Astrocyte (in vitro differentiated cells and primary cell): Measurements from ENCODE around the gene MAPRE2. TPM values are rescaled to one million over a fixed set of nuclear protein-coding genes. Genes with fewer than 3 reads are reported as not detected.

Experiments used
- DNase-seq: peaks from one replicate; pipeline ENCODE4 v3.0.0-alpha.2; 2010; ENCODE audit warnings: low read depth
- FAIRE-seq: peaks from 2 replicates; lab custom pipeline; 2011; peaks lifted over from hg19 to GRCh38; lab: Jason Lieb, UNC
- H2AFZ ChIP-seq: 2 replicates; pipeline ENCODE4 v1.6.0; 2012; ENCODE audit warnings: low read depth, low read length, inconsistent platforms
- H3K27ac ChIP-seq: 2 replicates; pipeline ENCODE4 v1.5.1; 2011; ENCODE audit warnings: low read depth, low read length, inconsistent platforms
- H3K27me3 ChIP-seq: 2 replicates; pipeline ENCODE4 v1.6.0; 2011; ENCODE audit warnings: low read length, inconsistent platforms; ENCODE audit not compliant: insufficient read depth
- H3K36me3 ChIP-seq: 2 replicates; pipeline ENCODE4 v1.5.1; 2011; ENCODE audit warnings: low read length, inconsistent platforms; ENCODE audit not compliant: insufficient read depth
- H3K4me1 ChIP-seq: 2 replicates; pipeline ENCODE4 v1.5.1; 2011; ENCODE audit warnings: low read length, inconsistent platforms; ENCODE audit not compliant: insufficient read depth
- H3K4me2 ChIP-seq: 2 replicates; pipeline ENCODE4 v1.6.0; 2012; ENCODE audit warnings: low read length, inconsistent platforms
- H3K4me3 ChIP-seq: 2 replicates; pipeline ENCODE4 v1.5.1; 2011; ENCODE audit warnings: low read depth, mild to moderate bottlenecking, low read length, inconsistent platforms; ENCODE audit not compliant: insufficient read depth
- H3K79me2 ChIP-seq: 2 replicates; pipeline ENCODE4 v1.6.0; 2012; ENCODE audit warnings: mild to moderate bottlenecking, low read length, inconsistent platforms; ENCODE audit not compliant: insufficient read depth
- H3K9ac ChIP-seq: 2 replicates; pipeline ENCODE4 v1.6.0; 2012; ENCODE audit warnings: mild to moderate bottlenecking, low read length, inconsistent platforms
- H3K9me3 ChIP-seq: 2 replicates; pipeline ENCODE4 v1.5.1; 2012; ENCODE audit warnings: low read depth, mild to moderate bottlenecking, low read length, inconsistent platforms; ENCODE audit not compliant: insufficient read depth
- H4K20me1 ChIP-seq: 2 replicates; pipeline ENCODE4 v1.6.0; 2012; ENCODE audit warnings: low read length, inconsistent platforms; ENCODE audit not compliant: insufficient read depth
- H3K27ac Mint-ChIP-seq: one replicate; pipeline ENCODE4 v1.8.0; 2021; ENCODE audit warnings: mild to moderate bottlenecking, mixed read lengths; ENCODE audit not compliant: unreplicated experiment
- H3K27me3 Mint-ChIP-seq: one replicate; pipeline ENCODE4 v1.8.0; 2021; ENCODE audit warnings: low read depth, mixed read lengths; ENCODE audit not compliant: unreplicated experiment
- H3K36me3 Mint-ChIP-seq: one replicate; pipeline ENCODE4 v1.8.0; 2021; ENCODE audit warnings: low read depth, mixed read lengths; ENCODE audit not compliant: unreplicated experiment
- H3K4me1 Mint-ChIP-seq: one replicate; pipeline ENCODE4 v1.8.0; 2021; ENCODE audit warnings: low read depth, mixed read lengths; ENCODE audit not compliant: unreplicated experiment
- H3K4me3 Mint-ChIP-seq: one replicate; pipeline ENCODE4 v1.8.0; 2021; ENCODE audit warnings: mild to moderate bottlenecking, moderate library complexity, mixed read lengths; ENCODE audit not compliant: unreplicated experiment
- H3K9me3 Mint-ChIP-seq: one replicate; pipeline ENCODE4 v1.8.0; 2021; ENCODE audit warnings: mild to moderate bottlenecking, mixed read lengths; ENCODE audit not compliant: unreplicated experiment
- EZH2 ChIP-seq: IDR thresholded peaks from 2 replicates; pipeline ENCODE4 v1.6.1; 2012; ENCODE audit warnings: mild to moderate bottlenecking, low read length, inconsistent platforms; ENCODE audit not compliant: insufficient read depth
- total RNA-seq: library from RNA; stranded (reverse); gene quantifications from 2 replicates; pipeline ENCODE4 v1.2.1, GENCODE V29; 2021
- TF ChIP-seq, protein P1 (sequence below): IDR thresholded peaks from 2 replicates; pipeline ENCODE4 v1.5.1; 2011; ENCODE audit warnings: low read depth, mild to moderate bottlenecking, inconsistent platforms, low read length, moderate library complexity; ENCODE audit not compliant: insufficient read depth

Gene MAPRE2
- total RNA-seq, 1 donor from 2014 or later = 33.8 TPM

DNA sequence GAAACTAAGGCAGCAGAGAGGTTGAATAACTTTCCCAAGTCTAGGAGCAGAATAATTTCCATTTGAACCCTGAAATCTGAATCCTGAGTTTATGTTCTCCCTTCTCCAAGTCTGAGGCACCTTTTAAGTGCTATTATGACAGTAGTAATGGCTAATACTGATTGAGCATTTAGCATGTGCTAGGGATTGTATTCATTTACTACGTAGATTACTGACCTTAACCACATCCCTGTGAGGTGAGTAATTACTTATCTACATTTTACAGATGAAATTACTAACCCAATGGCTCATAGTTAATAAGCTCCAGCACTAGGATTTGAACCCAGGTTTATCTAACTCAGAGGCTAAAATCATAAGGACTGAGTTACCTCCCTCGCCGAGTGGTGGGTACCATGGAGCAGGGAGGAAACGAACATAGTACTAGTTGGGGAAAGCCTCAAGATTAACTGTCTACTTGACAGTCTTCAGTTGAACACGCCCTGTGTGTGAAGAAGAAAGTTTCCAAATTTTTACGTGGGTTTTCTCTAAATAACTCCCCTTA is 93.0 kb downstream of the MAPRE2 start:
- Mint-ChIP-seq H3K4me3 (no peak overlapping the region), H3K27ac (no peak overlapping the region), H3K9me3 (no peaks in the 10 kb centered on the region), H3K36me3 (peaks cover 28% of the 10 kb centered on the region), H3K27me3 (no peaks in the 10 kb centered on the region), H3K4me1 (no peaks in the 10 kb centered on the region)
- Histone ChIP-seq H3K27ac (no peak overlapping the region), H3K27me3 (no peaks in the 10 kb centered on the region), H3K9ac (no peak overlapping the region), H4K20me1 (no peaks in the 10 kb centered on the region), H3K4me3 (no peak overlapping the region), H3K79me2 (no peaks in the 10 kb centered on the region), H3K9me3 (no peaks in the 10 kb centered on the region), H3K4me2 (no peak overlapping the region), H3K36me3 (no peaks in the 10 kb centered on the region), H2AFZ (no peak overlapping the region), H3K4me1 (no peaks in the 10 kb centered on the region)
- no peak for DNase-seq
- TF ChIP-seq, protein P1, sequence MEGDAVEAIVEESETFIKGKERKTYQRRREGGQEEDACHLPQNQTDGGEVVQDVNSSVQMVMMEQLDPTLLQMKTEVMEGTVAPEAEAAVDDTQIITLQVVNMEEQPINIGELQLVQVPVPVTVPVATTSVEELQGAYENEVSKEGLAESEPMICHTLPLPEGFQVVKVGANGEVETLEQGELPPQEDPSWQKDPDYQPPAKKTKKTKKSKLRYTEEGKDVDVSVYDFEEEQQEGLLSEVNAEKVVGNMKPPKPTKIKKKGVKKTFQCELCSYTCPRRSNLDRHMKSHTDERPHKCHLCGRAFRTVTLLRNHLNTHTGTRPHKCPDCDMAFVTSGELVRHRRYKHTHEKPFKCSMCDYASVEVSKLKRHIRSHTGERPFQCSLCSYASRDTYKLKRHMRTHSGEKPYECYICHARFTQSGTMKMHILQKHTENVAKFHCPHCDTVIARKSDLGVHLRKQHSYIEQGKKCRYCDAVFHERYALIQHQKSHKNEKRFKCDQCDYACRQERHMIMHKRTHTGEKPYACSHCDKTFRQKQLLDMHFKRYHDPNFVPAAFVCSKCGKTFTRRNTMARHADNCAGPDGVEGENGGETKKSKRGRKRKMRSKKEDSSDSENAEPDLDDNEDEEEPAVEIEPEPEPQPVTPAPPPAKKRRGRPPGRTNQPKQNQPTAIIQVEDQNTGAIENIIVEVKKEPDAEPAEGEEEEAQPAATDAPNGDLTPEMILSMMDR = no peak
- no peak for FAIRE-seq

DNA sequence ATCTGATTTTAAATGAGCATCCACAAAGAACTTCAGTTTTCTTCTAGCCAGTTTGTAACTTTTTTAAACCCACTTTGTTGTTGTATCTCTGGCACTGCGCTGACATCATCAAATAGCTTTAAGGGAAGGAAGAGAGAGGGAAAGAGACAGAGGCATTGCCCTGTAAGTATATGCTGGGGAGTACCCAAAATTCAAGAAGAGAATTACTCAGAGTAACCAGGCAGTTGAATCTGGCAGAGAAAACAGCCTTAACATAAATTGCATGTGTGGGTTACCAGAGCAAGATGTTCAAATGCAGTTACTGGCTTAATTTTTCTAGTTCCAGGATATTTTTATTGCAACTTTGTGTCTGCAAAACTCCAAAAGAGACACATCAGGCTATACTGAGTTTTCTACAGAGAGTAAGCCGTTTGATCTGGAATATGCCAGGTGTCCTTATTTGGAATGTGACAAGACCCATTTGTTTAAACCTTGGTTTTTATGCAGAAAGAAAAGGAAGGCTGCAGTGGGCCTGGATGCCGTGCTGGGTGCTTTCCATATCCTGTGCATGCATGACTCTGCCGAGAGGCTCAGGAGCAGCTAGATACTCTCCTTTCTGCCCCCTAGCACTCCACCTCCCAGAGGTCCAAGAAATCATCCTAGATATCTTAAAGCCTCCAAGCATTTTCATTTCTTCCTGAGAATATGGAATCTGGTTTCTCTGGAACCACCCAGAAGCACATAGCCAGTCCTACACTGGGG is 93.7 kb downstream of the MAPRE2 start:
- H3K9ac ChIP-seq = no peak overlapping the region
- H3K27me3 Mint-ChIP-seq = no peaks in the 10 kb centered on the region
- H3K9me3 Mint-ChIP-seq = no peaks in the 10 kb centered on the region
- no peaks in the 10 kb centered on the region for H3K9me3 ChIP-seq
- H3K4me3 Mint-ChIP-seq = no peak overlapping the region
- DNase-seq (no peak), FAIRE-seq (no peak)
- H3K4me3 ChIP-seq = no peak overlapping the region
- peaks cover 27% of the 10 kb centered on the region for H3K36me3 Mint-ChIP-seq
- H3K27me3 ChIP-seq = no peaks in the 10 kb centered on the region
- no peak overlapping the region for H3K27ac ChIP-seq
- no peaks in the 10 kb centered on the region for H3K79me2 ChIP-seq
- TF ChIP-seq EZH2 = no peak
- TF ChIP-seq, protein P1 = no peak
- H3K36me3 ChIP-seq = no peaks in the 10 kb centered on the region
- H2AFZ ChIP-seq = no peak overlapping the region
- H3K27ac Mint-ChIP-seq = no peak overlapping the region
- no peaks in the 10 kb centered on the region for H3K4me1 ChIP-seq
- no peaks in the 10 kb centered on the region for H4K20me1 ChIP-seq
- H3K4me1 Mint-ChIP-seq = no peaks in the 10 kb centered on the region
- H3K4me2 ChIP-seq = no peak overlapping the region

DNA sequence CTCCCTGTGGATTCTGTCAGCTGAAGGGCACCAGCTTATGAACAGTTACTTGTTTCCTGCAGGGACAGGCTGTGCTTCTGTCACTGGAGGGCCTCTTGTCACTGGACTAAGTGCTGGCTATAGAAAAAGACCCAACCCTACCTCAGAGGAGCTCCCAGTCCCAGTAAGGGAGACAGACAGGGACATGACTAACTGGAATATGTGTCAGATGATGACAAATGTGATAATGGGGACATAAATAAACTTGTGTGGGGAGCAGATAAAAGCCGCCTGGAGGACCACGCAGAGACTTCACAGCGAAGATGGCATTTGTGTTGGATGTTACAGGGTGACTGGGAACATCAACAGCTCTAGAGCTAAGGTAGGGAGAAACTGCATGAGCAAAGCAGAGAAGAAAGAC is 95.0 kb downstream of the MAPRE2 start:
- Histone ChIP-seq H3K9me3 (no peaks in the 10 kb centered on the region), H3K4me2 (no peak overlapping the region), H3K36me3 (no peaks in the 10 kb centered on the region), H4K20me1 (no peaks in the 10 kb centered on the region), H3K4me1 (no peaks in the 10 kb centered on the region), H2AFZ (no peak overlapping the region), H3K4me3 (no peak overlapping the region), H3K9ac (no peak overlapping the region), H3K27me3 (no peaks in the 10 kb centered on the region), H3K27ac (no peak overlapping the region), H3K79me2 (no peaks in the 10 kb centered on the region)
- Mint-ChIP-seq H3K9me3 (no peaks in the 10 kb centered on the region), H3K36me3 (peaks cover 25% of the 10 kb centered on the region), H3K27me3 (no peaks in the 10 kb centered on the region), H3K4me3 (no peak overlapping the region), H3K27ac (no peak overlapping the region), H3K4me1 (no peaks in the 10 kb centered on the region)
- DNase-seq (no peak), FAIRE-seq (no peak)
- TF ChIP-seq, protein P1 = no peak
- no peak for TF ChIP-seq EZH2
